ENCODE data around the gene TMEM272.

TMEM272 gene

GRCh38 chr13:51772781-51773180 lies 72.2 kb downstream of the TMEM272 start:
- no peak for TF ChIP-seq TOX (CRISPR knock-in tag; IDR thresholded peaks at IDR 0.05; ENCODE audit: borderline replicate concordance)
- TF ChIP-seq ESRRG (CRISPR knock-in tag; IDR thresholded peaks at IDR 0.05), result no peak
- no peak for TF ChIP-seq SNAI2 (CRISPR knock-in tag; IDR thresholded peaks at IDR 0.05)
- no peak for TF ChIP-seq ZNF70 (CRISPR knock-in tag; IDR thresholded peaks at IDR 0.05)
- TF ChIP-seq CREB5 (CRISPR knock-in tag; IDR thresholded peaks at IDR 0.05; ENCODE audit: low read depth), result no peak
- TF ChIP-seq TCF4 (CRISPR knock-in tag; IDR thresholded peaks at IDR 0.05; ENCODE audit: borderline replicate concordance), result no peak
- TF ChIP-seq ARNTL (CRISPR knock-in tag; IDR thresholded peaks at IDR 0.05; ENCODE audit: borderline replicate concordance, low read depth), result no peak
- TF ChIP-seq GLIS3 (CRISPR knock-in tag; IDR thresholded peaks at IDR 0.05), result no peak
- no peak for TF ChIP-seq CSRNP3 (CRISPR knock-in tag; IDR thresholded peaks at IDR 0.05)
- no peak for TF ChIP-seq RARB (CRISPR knock-in tag; IDR thresholded peaks at IDR 0.05)
- no peak for ATAC-seq

- TF ChIP-seq ZC3H10 (CRISPR knock-in tag; IDR thresholded peaks at IDR 0.05), result no peak
- TF ChIP-seq PPARA (CRISPR knock-in tag; IDR thresholded peaks at IDR 0.05; ENCODE audit: borderline replicate concordance), result no peak
- TF ChIP-seq ARNTL (CRISPR knock-in tag; IDR thresholded peaks at IDR 0.05; ENCODE audit: borderline replicate concordance, low read depth), result no peak
- no peak for TF ChIP-seq TCF4 (CRISPR knock-in tag; IDR thresholded peaks at IDR 0.05; ENCODE audit: borderline replicate concordance)
- no peak for TF ChIP-seq ZFP30 (CRISPR knock-in tag; IDR thresholded peaks at IDR 0.05)
- no peak for TF ChIP-seq ISL1 (CRISPR knock-in tag; IDR thresholded peaks at IDR 0.05)
- TF ChIP-seq ESRRG (CRISPR knock-in tag; IDR thresholded peaks at IDR 0.05), result no peak
- no peak for TF ChIP-seq SNAI2 (CRISPR knock-in tag; IDR thresholded peaks at IDR 0.05)
- TF ChIP-seq TSHZ2 (CRISPR knock-in tag; IDR thresholded peaks at IDR 0.05), result no peak
- no peak for TF ChIP-seq BACH2 (CRISPR knock-in tag; IDR thresholded peaks at IDR 0.05; ENCODE audit: borderline replicate concordance)
- TF ChIP-seq CSRNP3 (CRISPR knock-in tag; IDR thresholded peaks at IDR 0.05), result no peak
- TF ChIP-seq POU6F1 (CRISPR knock-in tag; IDR thresholded peaks at IDR 0.05; ENCODE audit: borderline replicate concordance, low read depth), result no peak
- TF ChIP-seq GLIS3 (CRISPR knock-in tag; IDR thresholded peaks at IDR 0.05), result no peak
- TF ChIP-seq ZNF70 (CRISPR knock-in tag; IDR thresholded peaks at IDR 0.05), result no peak
- no peak for TF ChIP-seq PATZ1 (CRISPR knock-in tag; IDR thresholded peaks at IDR 0.05; ENCODE audit: borderline replicate concordance)
- no peak for TF ChIP-seq CREB5 (CRISPR knock-in tag; IDR thresholded peaks at IDR 0.05; ENCODE audit: low read depth)
- no peak; the same call in 1 of the 3 replicates for ATAC-seq
These were observed 72.9 kb downstream of the TMEM272 start for GRCh38 chr13:51772105-51772455.
